Epithelial cell of esophagus (primary cell): ENCODE results near the gene ERCC6L2.
A peak's percentile ranks its signal among the peaks of the same experiment; 100 is the strongest.

ENCODE experiments used
- DNase-seq: peaks from one replicate; pipeline ENCODE4 v3.0.0; 2010; ENCODE audit warnings: low read depth
- H3K4me3 ChIP-seq: 2 replicates; pipeline ENCODE4 v1.5.1; 2011; ENCODE audit warnings: mild to moderate bottlenecking, low read length, control low read depth
- CTCF ChIP-seq: IDR thresholded peaks from 2 replicates; pipeline ENCODE4 v1.5.1; 2011; ENCODE audit warnings: low read depth, mild to moderate bottlenecking, low read length, control low read depth, inconsistent platforms; ENCODE audit not compliant: insufficient read depth; ENCODE audit errors: missing control alignments

ERCC6L2 gene

GRCh38 chr9:95864852-95865580 lies 10.5 kb upstream of the ERCC6L2 start:
- DNase-seq = no peak
- TF ChIP-seq CTCF = no peak
- no peak overlapping the region for H3K4me3 ChIP-seq

GRCh38 chr9:95870352-95870751 lies 5.1 kb upstream of the ERCC6L2 start:
- H3K4me3 ChIP-seq = no peak overlapping the region
- TF ChIP-seq CTCF = no peak
- DNase-seq = no peak

GRCh38 chr9:95870906-95871305 lies 4.6 kb upstream of the ERCC6L2 start:
- no peak overlapping the region for H3K4me3 ChIP-seq
- no peak for TF ChIP-seq CTCF
- no peak for DNase-seq

- DNase-seq = peak; percentile 18
- no peak overlapping the region for H3K4me3 ChIP-seq
- TF ChIP-seq CTCF = no peak
These were observed 1.0 kb upstream of the ERCC6L2 start for GRCh38 chr9:95874303-95874988.

- peak; percentile 54 for DNase-seq
- TF ChIP-seq CTCF = no peak
- no peak overlapping the region for H3K4me3 ChIP-seq
These were observed 544 bp upstream of the ERCC6L2 start for GRCh38 chr9:95874989-95875304.

- TF ChIP-seq CTCF = no peak
- DNase-seq = no peak
- H3K4me3 ChIP-seq = no peak overlapping the region
These were observed 600 bp downstream of the ERCC6L2 start for GRCh38 chr9:95876138-95876444.

GRCh38 chr9:95876595-95876994 lies 1.1 kb downstream of the ERCC6L2 start:
- no peak overlapping the region for H3K4me3 ChIP-seq
- peak; percentile 33 for DNase-seq
- no peak for TF ChIP-seq CTCF
